Activated CD4-positive, alpha-beta T cell treated with anti-CD3 and anti-CD28 coated beads, Interleukin-2, amount 10 ng/mL, durations not matched to agents 24 days and 14 days (primary cell): ENCODE measurements around the gene SLC45A3. TPM values are rescaled to one million over a fixed set of nuclear protein-coding genes. Genes with fewer than 3 reads are reported as not detected.

Source experiments
- DNase-seq: peaks from one replicate; pipeline ENCODE4 v3.0.0; 2022
- H3K27ac Mint-ChIP-seq: one replicate; pipeline ENCODE4 v1.8.0; 2022; ENCODE audit warnings: mild to moderate bottlenecking, mixed read lengths
- H3K27me3 Mint-ChIP-seq: one replicate; pipeline ENCODE4 v1.8.0; 2022; ENCODE audit warnings: mixed read lengths
- H3K36me3 Mint-ChIP-seq: one replicate; pipeline ENCODE4 v1.8.0; 2022; ENCODE audit warnings: low read depth, mild to moderate bottlenecking, mixed read lengths
- H3K4me1 Mint-ChIP-seq: one replicate; pipeline ENCODE4 v1.8.0; 2021; ENCODE audit warnings: mixed read lengths
- H3K4me3 Mint-ChIP-seq: one replicate; pipeline ENCODE4 v1.8.0; 2022; ENCODE audit warnings: mild to moderate bottlenecking, moderate library complexity, mixed read lengths
- H3K9me3 Mint-ChIP-seq: one replicate; pipeline ENCODE4 v1.8.0; 2021; ENCODE audit warnings: mixed read lengths
- intact Hi-C: fragments of 100-400 bp; cut with micrococcal nuclease; formaldehyde crosslinking; loops from one replicate; pipeline ENCODE4 v1.15.1; 2023
- total RNA-seq: library from RNA; stranded (reverse); gene quantifications from 2 replicates; pipeline ENCODE4 v1.2.3, GENCODE V29; 2022

SLC45A3 gene
- total RNA-seq, 1 donor from 2014 or later: 1.1 TPM

DNA sequence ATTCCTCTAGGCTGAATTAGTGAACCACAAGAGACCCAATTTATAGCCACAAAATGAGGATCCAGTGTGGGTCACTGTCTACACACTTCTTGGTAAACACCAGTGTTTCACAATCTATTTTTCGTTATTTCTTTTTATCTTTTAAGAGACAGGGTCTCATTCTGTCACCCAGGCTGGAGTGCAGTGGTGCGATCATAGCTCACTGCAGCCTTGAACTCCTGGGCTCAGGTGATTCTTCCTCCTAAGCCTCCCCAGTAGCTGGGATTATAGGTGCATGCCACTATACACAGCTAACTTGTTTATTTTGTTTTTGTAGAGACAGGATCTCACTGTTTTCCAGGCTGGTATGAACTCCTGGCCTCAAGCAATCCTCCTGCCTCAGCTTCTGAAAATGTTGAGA, 29.3 kb upstream of the SLC45A3 start:
- intact Hi-C loops: loop anchor here (2.0 to 5.0 kb wide), 3 partner anchors 39 to 181 kb away; no protein-coding TSS in a partner anchor
- Mint-ChIP-seq H3K36me3 (peaks cover 23% of the 10 kb centered on the region), H3K27me3 (no peaks in the 10 kb centered on the region), H3K27ac (no peak overlapping the region), H3K4me3 (no peak overlapping the region), H3K4me1 (peaks cover 17% of the 10 kb centered on the region), H3K9me3 (no peaks in the 10 kb centered on the region)
- DNase-seq: no peak

DNA sequence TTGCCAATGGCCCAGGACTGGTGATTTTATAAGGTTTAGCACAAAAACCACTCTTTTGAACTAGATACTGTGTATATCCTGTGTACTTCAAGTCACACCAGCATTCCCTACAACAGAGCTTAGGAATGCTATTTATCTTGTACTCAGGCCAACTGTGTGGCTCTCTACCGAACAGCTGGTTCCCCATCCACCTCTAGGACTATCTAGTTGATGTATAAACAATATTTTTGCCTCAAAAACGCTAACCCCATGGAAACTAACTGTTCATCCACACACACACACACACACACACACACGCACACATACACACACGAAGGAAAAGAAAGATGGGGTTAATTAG, 28.7 kb upstream of the SLC45A3 start:
- H3K27ac Mint-ChIP-seq: no peak overlapping the region
- no peaks in the 10 kb centered on the region for H3K27me3 Mint-ChIP-seq

DNA sequence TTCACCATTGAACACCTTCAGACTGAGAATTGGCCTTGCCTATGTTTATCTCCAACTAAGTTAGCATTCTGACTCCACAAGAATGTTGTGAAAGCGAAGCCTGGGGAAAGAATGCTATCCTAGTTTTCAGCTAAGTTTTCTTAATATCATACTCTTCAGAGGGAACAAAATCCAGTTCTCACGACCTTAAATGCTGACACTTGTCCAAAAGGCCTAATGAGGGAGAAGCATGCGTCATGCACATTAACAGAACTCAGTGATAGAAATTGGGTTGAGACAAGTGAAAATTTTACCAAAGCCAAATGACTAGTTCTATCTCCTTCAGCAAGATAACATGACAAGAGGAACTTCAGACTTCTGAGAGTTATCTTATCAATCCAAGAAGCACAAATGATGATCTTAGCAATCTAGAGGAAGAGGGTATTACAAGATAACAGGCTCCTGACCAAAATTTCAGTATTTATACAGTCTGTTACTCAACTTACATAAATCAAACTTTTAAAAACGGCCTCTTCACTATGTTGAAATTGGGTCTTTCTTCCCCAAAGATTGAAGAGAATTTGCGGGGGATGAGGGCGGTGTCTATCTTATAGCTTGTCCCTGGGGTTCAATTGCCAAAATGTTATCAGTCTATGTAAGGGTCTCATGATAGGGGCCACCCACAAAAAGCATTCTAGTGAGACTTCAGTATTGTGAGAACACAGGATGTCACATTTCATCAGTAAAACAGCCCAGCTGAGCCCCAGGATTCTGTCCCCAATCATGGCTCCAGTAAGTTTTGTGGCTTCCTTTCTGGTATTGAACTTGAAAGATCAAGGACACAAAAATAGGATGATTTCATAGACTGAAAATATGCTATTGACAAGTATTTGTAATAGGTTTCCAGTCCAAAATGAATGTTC, 26.5 kb upstream of the SLC45A3 start:
- Mint-ChIP-seq H3K27me3 (no peaks in the 10 kb centered on the region), H3K4me3 (no peak overlapping the region), H3K9me3 (no peaks in the 10 kb centered on the region), H3K27ac (peak overlapping the region; percentile 54), H3K36me3 (peaks cover 28% of the 10 kb centered on the region), H3K4me1 (peaks cover 17% of the 10 kb centered on the region)
- intact Hi-C loops: no loop called here
- DNase-seq: no peak

More for the DNA sequence above, 28.7 kb upstream of the SLC45A3 start:
- Mint-ChIP-seq H3K4me1 (peaks cover 17% of the 10 kb centered on the region), H3K4me3 (no peak overlapping the region), H3K36me3 (peaks cover 23% of the 10 kb centered on the region), H3K9me3 (no peaks in the 10 kb centered on the region)
- intact Hi-C loops: no loop called here
- no peak for DNase-seq

- Mint-ChIP-seq H3K4me1 (peaks cover 9% of the 10 kb centered on the region), H3K27me3 (no peaks in the 10 kb centered on the region), H3K36me3 (peaks cover 26% of the 10 kb centered on the region)
Measured at GRCh38 chr1:205704903-205705302, 24.6 kb upstream of the SLC45A3 start.

GRCh38 chr1:205703072-205703471, 22.8 kb upstream of the SLC45A3 start:
- Mint-ChIP-seq H3K27ac (no peak overlapping the region), H3K4me1 (peaks cover 9% of the 10 kb centered on the region), H3K27me3 (no peaks in the 10 kb centered on the region), H3K4me3 (no peak overlapping the region), H3K36me3 (peaks cover 23% of the 10 kb centered on the region), H3K9me3 (no peaks in the 10 kb centered on the region)
- intact Hi-C loops: no loop called here
- no peak for DNase-seq

More at GRCh38 chr1:205704903-205705302, 24.6 kb upstream of the SLC45A3 start:
- DNase-seq: no peak
- Mint-ChIP-seq H3K9me3 (no peaks in the 10 kb centered on the region), H3K4me3 (no peak overlapping the region), H3K27ac (no peak overlapping the region)
- intact Hi-C loops: no loop called here

DNA sequence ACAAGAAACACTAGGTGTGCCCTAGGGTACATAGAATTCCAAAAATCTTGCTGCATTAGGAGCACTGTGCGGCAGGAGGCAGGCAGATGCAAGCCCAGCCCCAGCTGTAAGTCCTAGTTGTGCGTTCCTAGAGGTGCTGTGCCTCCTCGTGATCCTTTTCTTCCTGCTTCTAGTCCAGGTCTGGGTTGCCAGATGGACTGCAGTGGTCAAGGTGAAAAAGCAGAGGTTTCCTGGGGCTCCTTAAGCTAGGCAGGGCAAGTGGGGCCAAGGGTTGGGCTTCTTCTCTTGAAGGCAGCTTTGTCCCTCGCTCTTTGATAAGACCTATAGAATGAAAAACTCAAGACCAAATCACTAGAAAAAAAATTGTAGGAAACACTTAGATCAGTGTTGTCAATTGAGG, 21.6 kb upstream of the SLC45A3 start:
- Mint-ChIP-seq H3K27me3 (peaks cover 9% of the 10 kb centered on the region), H3K36me3 (peaks cover 22% of the 10 kb centered on the region), H3K4me3 (no peak overlapping the region), H3K27ac (no peak overlapping the region), H3K9me3 (no peaks in the 10 kb centered on the region), H3K4me1 (peaks cover 8% of the 10 kb centered on the region)
- intact Hi-C loops: no loop called here
- DNase-seq: no peak

DNA sequence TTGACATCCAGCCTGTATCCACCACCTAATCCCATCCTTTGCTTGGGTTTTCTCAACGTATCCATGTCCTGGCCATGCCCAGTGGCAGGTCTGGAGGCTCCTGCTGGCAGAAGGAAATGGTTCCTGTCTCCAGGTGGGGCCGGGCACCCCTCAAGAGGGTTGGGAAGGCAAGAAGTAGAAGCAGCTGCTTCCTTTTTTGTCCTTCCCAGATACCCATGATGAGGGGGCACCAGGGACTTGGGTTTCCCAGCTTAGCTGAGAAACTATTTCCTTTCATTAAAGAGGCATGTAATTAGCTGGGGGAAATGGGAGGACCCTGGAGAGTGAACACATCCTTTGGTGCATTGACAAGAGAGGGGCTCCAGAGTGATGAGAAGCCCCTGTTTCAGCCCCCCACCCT, 21.1 kb upstream of the SLC45A3 start:
- no peaks in the 10 kb centered on the region for H3K9me3 Mint-ChIP-seq
- no peak overlapping the region for H3K27ac Mint-ChIP-seq
- H3K27me3 Mint-ChIP-seq: peaks cover 12% of the 10 kb centered on the region
- intact Hi-C loops: no loop called here
- peaks cover 4% of the 10 kb centered on the region for H3K4me1 Mint-ChIP-seq
- H3K36me3 Mint-ChIP-seq: peaks cover 18% of the 10 kb centered on the region
- DNase-seq: no peak
- H3K4me3 Mint-ChIP-seq: no peak overlapping the region

DNA sequence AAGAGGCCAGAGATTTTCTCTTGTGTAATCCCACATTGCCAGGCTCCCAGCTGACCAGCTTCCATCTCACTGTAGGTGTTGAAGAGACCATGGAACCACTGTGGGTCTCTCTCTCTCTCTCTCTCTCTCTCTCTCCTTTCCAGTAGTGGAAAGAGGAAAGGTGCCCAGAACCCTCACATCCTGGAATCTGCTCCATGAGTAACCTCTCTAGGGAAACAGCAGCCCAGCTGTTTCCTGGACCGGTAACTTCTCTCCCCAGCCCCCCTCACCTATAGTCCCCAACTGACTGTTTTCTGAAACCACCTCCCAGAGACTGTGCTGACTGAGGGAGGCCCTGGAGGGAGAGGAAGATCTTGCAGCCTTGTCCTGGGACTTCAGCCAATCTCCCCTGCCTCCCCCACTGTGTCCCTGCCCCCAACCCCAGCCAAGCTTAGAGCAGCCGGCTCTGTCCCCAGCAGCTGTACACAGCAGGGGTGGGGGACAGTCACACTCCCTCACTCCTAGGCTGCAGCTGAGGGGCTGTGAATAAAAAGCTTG, 20.6 kb upstream of the SLC45A3 start:
- Mint-ChIP-seq H3K4me3 (no peak overlapping the region), H3K36me3 (peaks cover 18% of the 10 kb centered on the region), H3K4me1 (peaks cover 4% of the 10 kb centered on the region), H3K27ac (no peak overlapping the region), H3K9me3 (no peaks in the 10 kb centered on the region), H3K27me3 (peaks cover 12% of the 10 kb centered on the region)
- DNase-seq: no peak
- intact Hi-C loops: no loop called here

DNA sequence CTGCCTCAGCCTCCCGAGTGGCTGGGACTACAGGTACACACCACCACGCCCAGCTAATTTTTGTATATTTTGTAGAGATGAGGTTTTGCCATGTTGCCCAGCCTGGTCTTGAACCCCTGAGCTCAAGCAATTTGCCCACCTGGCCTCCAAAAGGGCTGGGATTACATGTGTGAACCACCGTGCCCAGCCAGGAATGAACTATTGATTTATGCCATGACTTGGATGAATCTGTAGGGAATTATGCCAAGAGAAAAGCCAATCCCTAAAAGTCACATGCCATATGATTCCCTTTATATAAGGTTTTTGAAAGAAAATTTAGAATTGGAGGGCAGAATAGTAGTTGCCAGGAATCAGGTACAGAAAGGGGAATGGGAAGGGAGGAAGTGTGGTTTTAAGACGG, 19.1 kb upstream of the SLC45A3 start:
- Mint-ChIP-seq H3K4me1 (no peaks in the 10 kb centered on the region), H3K27ac (no peak overlapping the region), H3K36me3 (peaks cover 16% of the 10 kb centered on the region), H3K4me3 (no peak overlapping the region), H3K9me3 (no peaks in the 10 kb centered on the region), H3K27me3 (peaks cover 14% of the 10 kb centered on the region)
- no peak for DNase-seq
- intact Hi-C loops: no loop called here

DNA sequence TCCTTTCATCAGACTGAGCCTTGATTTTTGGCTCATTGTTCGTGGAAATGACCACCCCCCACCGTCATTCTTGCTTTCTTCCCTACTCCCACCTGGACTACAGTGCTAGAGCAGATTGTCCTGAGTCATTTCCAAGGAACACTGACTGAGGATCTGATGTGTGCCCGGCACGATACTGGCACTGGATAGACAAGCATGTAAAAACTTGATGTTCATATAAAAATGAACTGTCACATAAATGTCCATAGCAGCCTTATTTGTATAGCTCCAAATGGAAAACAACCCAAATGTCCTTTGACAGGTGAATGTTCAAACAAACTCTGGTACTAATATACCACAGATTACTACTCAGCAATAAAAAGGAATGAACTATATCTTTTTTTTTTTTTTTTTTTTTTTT, 18.6 kb upstream of the SLC45A3 start:
- peaks cover 14% of the 10 kb centered on the region for H3K27me3 Mint-ChIP-seq
- intact Hi-C loops: no loop called here
- H3K27ac Mint-ChIP-seq: no peak overlapping the region
- H3K4me3 Mint-ChIP-seq: no peak overlapping the region
- H3K4me1 Mint-ChIP-seq: no peaks in the 10 kb centered on the region
- no peak for DNase-seq
- H3K9me3 Mint-ChIP-seq: no peaks in the 10 kb centered on the region
- peaks cover 15% of the 10 kb centered on the region for H3K36me3 Mint-ChIP-seq

- Mint-ChIP-seq H3K36me3 (peaks cover 2% of the 10 kb centered on the region), H3K27ac (no peak overlapping the region), H3K27me3 (peaks cover 28% of the 10 kb centered on the region), H3K9me3 (no peaks in the 10 kb centered on the region), H3K4me1 (peaks cover 4% of the 10 kb centered on the region), H3K4me3 (no peak overlapping the region)
- DNase-seq: no peak
- intact Hi-C loops: no loop called here
Measured at GRCh38 chr1:205693421-205693991, 13.2 kb upstream of the SLC45A3 start.

DNA sequence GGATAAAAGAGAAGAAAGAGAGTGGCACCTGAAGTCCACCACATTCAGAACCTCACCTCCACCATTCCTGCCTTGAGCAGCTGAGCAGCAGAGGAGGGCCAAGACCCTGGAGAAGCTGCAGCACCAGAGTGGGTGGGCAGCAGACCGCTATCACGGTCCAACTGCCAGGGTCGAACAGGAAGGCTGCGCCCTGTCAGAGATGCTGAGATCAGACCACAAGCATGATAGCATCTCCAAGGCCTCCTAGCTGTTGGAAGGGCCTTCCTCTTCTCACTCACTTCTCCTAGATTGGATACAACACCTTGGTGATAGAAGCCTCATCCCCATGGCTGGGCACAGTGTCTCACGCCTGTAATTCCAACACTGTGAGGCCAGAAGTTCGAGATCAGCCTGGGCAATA, 12.1 kb upstream of the SLC45A3 start:
- DNase-seq: no peak
- Mint-ChIP-seq H3K27ac (no peak overlapping the region), H3K27me3 (peaks cover 30% of the 10 kb centered on the region), H3K36me3 (peaks cover 2% of the 10 kb centered on the region), H3K9me3 (no peaks in the 10 kb centered on the region), H3K4me3 (no peak overlapping the region), H3K4me1 (peaks cover 4% of the 10 kb centered on the region)
- intact Hi-C loops: no loop called here

DNA sequence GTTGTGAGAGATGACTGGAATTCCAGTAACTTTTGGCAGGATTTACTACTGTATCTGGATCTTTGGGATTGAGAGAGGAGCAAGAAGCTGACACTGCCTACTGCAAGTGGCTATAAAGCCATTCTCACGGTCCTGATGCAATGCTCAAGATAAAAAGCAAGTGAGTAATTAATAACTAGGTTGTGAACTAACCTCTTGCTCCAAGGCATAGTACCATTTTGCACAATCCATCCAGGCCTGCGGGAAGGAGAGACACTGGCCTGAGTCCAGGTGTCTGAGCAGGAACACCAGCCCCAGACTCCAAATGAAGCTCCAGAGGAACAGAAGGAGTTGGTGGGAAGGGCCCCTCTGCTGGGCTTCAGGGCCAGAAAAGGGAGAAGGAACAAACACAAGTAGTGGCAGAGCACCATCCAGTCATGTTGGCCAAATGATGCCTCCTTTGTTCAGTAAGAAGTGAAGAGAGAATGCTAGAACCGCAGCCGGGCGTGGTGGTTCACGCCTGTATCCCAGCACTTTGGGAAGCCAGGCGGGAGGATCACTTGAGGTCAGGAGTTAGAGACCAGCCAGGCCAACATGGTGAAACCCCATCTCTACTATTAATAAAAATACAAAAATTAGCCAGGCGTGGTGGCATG, 9.9 kb upstream of the SLC45A3 start:
- H3K27ac Mint-ChIP-seq: no peak overlapping the region
- no peaks in the 10 kb centered on the region for H3K36me3 Mint-ChIP-seq
- H3K4me3 Mint-ChIP-seq: no peak overlapping the region
- peaks cover 29% of the 10 kb centered on the region for H3K27me3 Mint-ChIP-seq
- no peaks in the 10 kb centered on the region for H3K9me3 Mint-ChIP-seq
- H3K4me1 Mint-ChIP-seq: peaks cover 4% of the 10 kb centered on the region
- DNase-seq: no peak
- intact Hi-C loops: no loop called here

DNA sequence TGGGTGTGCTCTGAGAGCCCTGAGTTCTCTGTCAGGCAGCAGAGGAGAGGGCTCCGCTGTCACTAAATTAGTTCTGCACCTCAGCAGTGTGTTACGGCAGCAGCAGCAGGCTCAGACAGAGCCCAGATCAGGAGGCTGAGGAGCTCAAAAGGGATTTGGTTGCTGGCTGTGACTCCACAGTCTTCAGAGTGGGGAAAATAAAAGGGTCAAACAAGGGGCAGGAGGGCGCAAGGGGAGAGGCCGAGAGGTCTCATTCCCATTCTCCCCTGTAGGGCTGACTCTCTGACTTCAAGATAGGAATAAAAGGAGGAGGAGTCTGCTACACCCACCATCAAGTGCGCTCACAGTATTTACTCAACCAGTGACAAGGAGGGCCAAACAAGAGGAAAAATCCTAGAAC, 9.2 kb upstream of the SLC45A3 start:
- Mint-ChIP-seq H3K4me1 (peaks cover 4% of the 10 kb centered on the region), H3K27ac (no peak overlapping the region), H3K27me3 (peaks cover 28% of the 10 kb centered on the region), H3K4me3 (no peak overlapping the region), H3K9me3 (no peaks in the 10 kb centered on the region), H3K36me3 (no peaks in the 10 kb centered on the region)
- DNase-seq: no peak
- intact Hi-C loops: no loop called here
